HEK293 (cell line): ENCODE results near the gene IQCH.
A peak's percentile ranks its signal among the peaks of the same experiment; 100 is the strongest.

Experiments
- BCL11B ChIP-seq: fragments of 450-650 bp; formaldehyde crosslinking; IDR thresholded peaks from 2 replicates; pipeline ENCODE4 v1.5.1; 2016; ENCODE audit warnings: low read depth, missing biosample characterization, missing genetic modification characterization
- HOXA7 ChIP-seq: sonication (generic); formaldehyde crosslinking; IDR thresholded peaks from 2 replicates; pipeline ENCODE4 v1.8.1; 2022; ENCODE audit warnings: missing genetic modification reagents, borderline replicate concordance
- HOXC10 ChIP-seq: sonication (generic); formaldehyde crosslinking; IDR thresholded peaks from 2 replicates; pipeline ENCODE4 v1.8.1; 2023; ENCODE audit warnings: mild to moderate bottlenecking, missing genetic modification reagents
- KLF10 ChIP-seq: fragments of 450-650 bp; IDR thresholded peaks from 2 replicates; pipeline ENCODE4 v1.5.1; 2018; ENCODE audit warnings: missing biosample characterization, mild to moderate bottlenecking, missing genetic modification characterization
- KLF16 ChIP-seq: fragments of 450-650 bp; formaldehyde crosslinking; IDR thresholded peaks from 2 replicates; pipeline ENCODE4 v1.5.1; 2017; ENCODE audit warnings: missing biosample characterization, missing genetic modification characterization
- OSR2 ChIP-seq: fragments of 450-650 bp; formaldehyde crosslinking; IDR thresholded peaks from 2 replicates; pipeline ENCODE4 v1.5.1; 2016; ENCODE audit warnings: missing biosample characterization, missing genetic modification characterization
- PATZ1 ChIP-seq: fragments of 450-650 bp; formaldehyde crosslinking; IDR thresholded peaks from 2 replicates; pipeline ENCODE4 v1.5.1; 2016; ENCODE audit warnings: missing biosample characterization, missing genetic modification characterization
- PRDM10 ChIP-seq: fragments of 450-650 bp; formaldehyde crosslinking; IDR thresholded peaks from 2 replicates; pipeline ENCODE4 v1.5.1; 2016; ENCODE audit warnings: missing biosample characterization, missing genetic modification characterization
- RBAK ChIP-seq: fragments of 450-650 bp; formaldehyde crosslinking; IDR thresholded peaks from 2 replicates; pipeline ENCODE4 v1.5.1; 2016; ENCODE audit warnings: missing biosample characterization, missing genetic modification characterization
- YY2 ChIP-seq: fragments of 450-650 bp; formaldehyde crosslinking; IDR thresholded peaks from 2 replicates; pipeline ENCODE4 v1.5.1; 2016; ENCODE audit warnings: missing biosample characterization, missing genetic modification characterization
- ZBTB6 ChIP-seq: fragments of 450-650 bp; formaldehyde crosslinking; IDR thresholded peaks from 2 replicates; pipeline ENCODE4 v1.5.1; 2017; ENCODE audit warnings: missing biosample characterization, missing genetic modification characterization
- ZBTB7A ChIP-seq: fragments of 450-650 bp; formaldehyde crosslinking; IDR thresholded peaks from 2 replicates; pipeline ENCODE4 v1.5.1; 2016; ENCODE audit warnings: low read depth, missing biosample characterization, missing genetic modification characterization
- ZFHX2 ChIP-seq: fragments of 450-650 bp; formaldehyde crosslinking; conservative IDR thresholded peaks from 2 replicates; pipeline ENCODE4 v1.5.1; 2016; ENCODE audit warnings: missing biosample characterization, missing genetic modification characterization
- ZFP69B ChIP-seq: fragments of 450-650 bp; formaldehyde crosslinking; IDR thresholded peaks from 2 replicates; pipeline ENCODE4 v1.5.1; 2016; ENCODE audit warnings: missing biosample characterization, missing genetic modification characterization
- ZNF146 ChIP-seq: fragments of 450-650 bp; formaldehyde crosslinking; IDR thresholded peaks from 2 replicates; pipeline ENCODE4 v1.5.1; 2016; ENCODE audit warnings: missing biosample characterization, missing genetic modification characterization
- ZNF26 ChIP-seq: fragments of 450-650 bp; formaldehyde crosslinking; IDR thresholded peaks from 2 replicates; pipeline ENCODE4 v1.5.1; 2016; ENCODE audit warnings: missing biosample characterization, missing genetic modification characterization
- ZNF354C ChIP-seq: fragments of 450-650 bp; formaldehyde crosslinking; IDR thresholded peaks from 2 replicates; pipeline ENCODE4 v1.5.1; 2016; ENCODE audit warnings: missing biosample characterization, missing genetic modification characterization, low read depth, borderline replicate concordance
- ZNF394 ChIP-seq: fragments of 450-650 bp; formaldehyde crosslinking; IDR thresholded peaks from 2 replicates; pipeline ENCODE4 v1.5.1; 2016; ENCODE audit warnings: missing biosample characterization, missing genetic modification characterization, mild to moderate bottlenecking, moderate library complexity, borderline replicate concordance
- ZNF423 ChIP-seq: fragments of 450-650 bp; formaldehyde crosslinking; IDR thresholded peaks from 2 replicates; pipeline ENCODE4 v1.5.1; 2016; ENCODE audit warnings: missing biosample characterization, missing genetic modification characterization
- ZNF549 ChIP-seq: fragments of 450-650 bp; IDR thresholded peaks from 2 replicates; pipeline ENCODE4 v1.5.1; 2018; ENCODE audit warnings: missing biosample characterization, missing genetic modification characterization, mild to moderate bottlenecking, inconsistent platforms, moderate library complexity
- ZNF585B ChIP-seq: fragments of 450-650 bp; formaldehyde crosslinking; IDR thresholded peaks from 2 replicates; pipeline ENCODE4 v1.5.1; 2016; ENCODE audit warnings: missing biosample characterization, missing genetic modification characterization
- ZNF843 ChIP-seq: fragments of 450-650 bp; formaldehyde crosslinking; IDR thresholded peaks from 2 replicates; pipeline ENCODE4 v1.5.1; 2016; ENCODE audit warnings: missing biosample characterization, missing genetic modification characterization
- TF ChIP-seq, protein P1 (sequence below): sonication (generic); formaldehyde crosslinking; IDR thresholded peaks from 2 replicates; pipeline ENCODE4 v1.8.1; 2022; ENCODE audit warnings: mild to moderate bottlenecking, moderate library complexity, missing genetic modification reagents
- TF ChIP-seq, protein P2 (sequence below): fragments of 450-650 bp; formaldehyde crosslinking; IDR thresholded peaks from 2 replicates; pipeline ENCODE4 v1.5.1; 2016; ENCODE audit warnings: missing biosample characterization, missing genetic modification characterization, borderline replicate concordance
- TF ChIP-seq, protein P3 (sequence below): fragments of 450-650 bp; formaldehyde crosslinking; IDR thresholded peaks from 2 replicates; pipeline ENCODE4 v1.5.1; 2016; ENCODE audit warnings: missing biosample characterization, missing genetic modification characterization

Gene IQCH

DNA sequence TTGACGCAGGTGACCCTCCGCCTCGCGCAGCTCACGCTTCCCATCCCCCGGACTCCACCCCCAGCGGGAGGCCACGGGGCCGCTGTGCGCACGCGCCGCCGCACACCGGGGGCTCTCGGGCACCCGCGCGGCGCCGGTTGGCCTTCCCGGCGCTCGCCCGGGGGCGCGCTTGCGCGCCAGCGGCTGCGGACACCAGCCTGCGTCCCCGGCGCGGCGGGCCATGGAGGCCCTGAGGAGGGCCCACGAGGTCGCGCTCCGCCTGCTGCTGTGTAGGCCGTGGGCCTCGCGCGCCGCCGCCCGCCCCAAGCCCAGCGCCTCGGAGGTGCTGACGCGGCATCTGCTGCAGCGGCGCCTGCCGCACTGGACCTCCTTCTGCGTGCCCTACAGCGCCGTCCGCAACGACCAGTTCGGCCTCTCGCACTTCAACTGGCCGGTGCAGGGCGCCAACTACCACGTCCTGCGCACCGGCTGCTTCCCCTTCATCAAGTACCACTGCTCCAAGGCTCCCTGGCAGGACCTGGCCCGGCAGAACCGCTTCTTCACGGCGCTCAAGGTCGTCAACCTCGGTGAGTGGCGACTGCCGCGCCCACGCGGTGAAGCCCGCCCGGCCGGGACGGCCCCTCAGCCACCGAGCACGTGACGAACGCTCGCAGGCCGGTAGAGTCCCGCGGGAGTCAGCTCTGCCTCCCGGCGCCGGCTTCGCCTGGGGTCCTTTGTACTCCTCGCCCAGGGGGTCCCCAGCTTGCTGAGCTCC lies 266.6 kb downstream of the IQCH start, which contains the start of gene C15orf61 (continued):
- TF ChIP-seq ZNF26, result no peak
- TF ChIP-seq, protein P1, sequence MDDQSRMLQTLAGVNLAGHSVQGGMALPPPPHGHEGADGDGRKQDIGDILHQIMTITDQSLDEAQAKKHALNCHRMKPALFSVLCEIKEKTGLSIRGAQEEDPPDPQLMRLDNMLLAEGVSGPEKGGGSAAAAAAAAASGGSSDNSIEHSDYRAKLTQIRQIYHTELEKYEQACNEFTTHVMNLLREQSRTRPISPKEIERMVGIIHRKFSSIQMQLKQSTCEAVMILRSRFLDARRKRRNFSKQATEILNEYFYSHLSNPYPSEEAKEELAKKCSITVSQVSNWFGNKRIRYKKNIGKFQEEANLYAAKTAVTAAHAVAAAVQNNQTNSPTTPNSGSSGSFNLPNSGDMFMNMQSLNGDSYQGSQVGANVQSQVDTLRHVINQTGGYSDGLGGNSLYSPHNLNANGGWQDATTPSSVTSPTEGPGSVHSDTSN (CRISPR knock-in tag), result 0 out of 2 replicates have a peak, but pooled peaks have one; percentile 69
- TF ChIP-seq, protein P2, sequence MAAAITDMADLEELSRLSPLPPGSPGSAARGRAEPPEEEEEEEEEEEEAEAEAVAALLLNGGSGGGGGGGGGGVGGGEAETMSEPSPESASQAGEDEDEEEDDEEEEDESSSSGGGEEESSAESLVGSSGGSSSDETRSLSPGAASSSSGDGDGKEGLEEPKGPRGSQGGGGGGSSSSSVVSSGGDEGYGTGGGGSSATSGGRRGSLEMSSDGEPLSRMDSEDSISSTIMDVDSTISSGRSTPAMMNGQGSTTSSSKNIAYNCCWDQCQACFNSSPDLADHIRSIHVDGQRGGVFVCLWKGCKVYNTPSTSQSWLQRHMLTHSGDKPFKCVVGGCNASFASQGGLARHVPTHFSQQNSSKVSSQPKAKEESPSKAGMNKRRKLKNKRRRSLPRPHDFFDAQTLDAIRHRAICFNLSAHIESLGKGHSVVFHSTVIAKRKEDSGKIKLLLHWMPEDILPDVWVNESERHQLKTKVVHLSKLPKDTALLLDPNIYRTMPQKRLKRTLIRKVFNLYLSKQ (tag by site-specific recombination), result 0 out of 2 replicates have a peak, but pooled peaks have one; percentile 15
- peak; percentile 34; the same call in 1 of the 2 replicates for TF ChIP-seq ZNF549 (tag by site-specific recombination)
- peak; percentile 81; the same call in 1 of the 2 replicates for TF ChIP-seq HOXC10 (CRISPR knock-in tag)
- peak; percentile 91 for TF ChIP-seq PATZ1 (tag by site-specific recombination)
- TF ChIP-seq KLF16 (tag by site-specific recombination), result peak; percentile 91
- peak; percentile 47; the same call in 1 of the 2 replicates for TF ChIP-seq OSR2 (tag by site-specific recombination)
- TF ChIP-seq ZNF394 (tag by site-specific recombination), result peak; percentile 40; the same call in 1 of the 2 replicates
- no peak for TF ChIP-seq HOXA7 (CRISPR knock-in tag)
- TF ChIP-seq ZBTB6, result 0 out of 2 replicates have a peak, but pooled peaks have one; percentile 9
- TF ChIP-seq PRDM10 (tag by site-specific recombination), result no peak
- peak; percentile 69 for TF ChIP-seq KLF10
- peak; percentile 93 for TF ChIP-seq ZFP69B (tag by site-specific recombination)
- no peak for TF ChIP-seq ZNF354C (tag by site-specific recombination)
- TF ChIP-seq ZNF843 (tag by site-specific recombination), result peak; percentile 70; the same call in 1 of the 2 replicates
- TF ChIP-seq, protein P3, sequence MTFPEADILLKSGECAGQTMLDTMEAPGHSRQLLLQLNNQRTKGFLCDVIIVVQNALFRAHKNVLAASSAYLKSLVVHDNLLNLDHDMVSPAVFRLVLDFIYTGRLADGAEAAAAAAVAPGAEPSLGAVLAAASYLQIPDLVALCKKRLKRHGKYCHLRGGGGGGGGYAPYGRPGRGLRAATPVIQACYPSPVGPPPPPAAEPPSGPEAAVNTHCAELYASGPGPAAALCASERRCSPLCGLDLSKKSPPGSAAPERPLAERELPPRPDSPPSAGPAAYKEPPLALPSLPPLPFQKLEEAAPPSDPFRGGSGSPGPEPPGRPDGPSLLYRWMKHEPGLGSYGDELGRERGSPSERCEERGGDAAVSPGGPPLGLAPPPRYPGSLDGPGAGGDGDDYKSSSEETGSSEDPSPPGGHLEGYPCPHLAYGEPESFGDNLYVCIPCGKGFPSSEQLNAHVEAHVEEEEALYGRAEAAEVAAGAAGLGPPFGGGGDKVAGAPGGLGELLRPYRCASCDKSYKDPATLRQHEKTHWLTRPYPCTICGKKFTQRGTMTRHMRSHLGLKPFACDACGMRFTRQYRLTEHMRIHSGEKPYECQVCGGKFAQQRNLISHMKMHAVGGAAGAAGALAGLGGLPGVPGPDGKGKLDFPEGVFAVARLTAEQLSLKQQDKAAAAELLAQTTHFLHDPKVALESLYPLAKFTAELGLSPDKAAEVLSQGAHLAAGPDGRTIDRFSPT, result peak; percentile 90
- TF ChIP-seq BCL11B (tag by site-specific recombination), result peak; percentile 91; the same call in 1 of the 2 replicates
- TF ChIP-seq YY2 (tag by site-specific recombination), result peak; percentile 63
- peak; percentile 97 for TF ChIP-seq ZNF423 (tag by site-specific recombination)
- no peak for TF ChIP-seq RBAK (tag by site-specific recombination)
- peak; percentile 95 for TF ChIP-seq ZFHX2 (tag by site-specific recombination)
- TF ChIP-seq ZBTB7A (tag by site-specific recombination), result peak; percentile 89
- TF ChIP-seq ZNF146 (tag by site-specific recombination), result peak; percentile 58
- peak; percentile 22; the same call in 1 of the 2 replicates for TF ChIP-seq ZNF585B (tag by site-specific recombination)
